IPS-20b (cell line): ENCODE results near the gene TNNI3K.

Experiments used
- H3K27ac ChIP-seq: one replicate; pipeline ENCODE4 v1.5.1; 2013; ENCODE audit warnings: low read length
- H3K27me3 ChIP-seq: 2 replicates; pipeline ENCODE4 v1.6.1; 2013; ENCODE audit warnings: mild to moderate bottlenecking, low read length, inconsistent platforms; ENCODE audit not compliant: insufficient read depth
- H3K36me3 ChIP-seq: 2 replicates; pipeline ENCODE4 v1.6.1; 2013; ENCODE audit warnings: low read depth, mild to moderate bottlenecking, inconsistent platforms, low read length, moderate library complexity; ENCODE audit not compliant: insufficient read depth
- H3K4me1 ChIP-seq: 2 replicates; pipeline ENCODE4 v1.6.1; 2013; ENCODE audit warnings: mild to moderate bottlenecking, control low read depth, inconsistent platforms, low read length, moderate library complexity; ENCODE audit not compliant: insufficient read depth
- H3K4me3 ChIP-seq: 2 replicates; pipeline ENCODE4 v1.5.1; 2013; ENCODE audit warnings: mild to moderate bottlenecking, low read length, inconsistent platforms
- H3K9ac ChIP-seq: 2 replicates; pipeline ENCODE4 v1.6.1; 2013; ENCODE audit warnings: low read depth, mild to moderate bottlenecking, inconsistent platforms, low read length, moderate library complexity
- H3K9me3 ChIP-seq: 2 replicates; pipeline ENCODE4 v1.6.1; 2013; ENCODE audit warnings: mild to moderate bottlenecking, low read depth, low read length, inconsistent platforms; ENCODE audit not compliant: insufficient read depth

TNNI3K gene, protein sequence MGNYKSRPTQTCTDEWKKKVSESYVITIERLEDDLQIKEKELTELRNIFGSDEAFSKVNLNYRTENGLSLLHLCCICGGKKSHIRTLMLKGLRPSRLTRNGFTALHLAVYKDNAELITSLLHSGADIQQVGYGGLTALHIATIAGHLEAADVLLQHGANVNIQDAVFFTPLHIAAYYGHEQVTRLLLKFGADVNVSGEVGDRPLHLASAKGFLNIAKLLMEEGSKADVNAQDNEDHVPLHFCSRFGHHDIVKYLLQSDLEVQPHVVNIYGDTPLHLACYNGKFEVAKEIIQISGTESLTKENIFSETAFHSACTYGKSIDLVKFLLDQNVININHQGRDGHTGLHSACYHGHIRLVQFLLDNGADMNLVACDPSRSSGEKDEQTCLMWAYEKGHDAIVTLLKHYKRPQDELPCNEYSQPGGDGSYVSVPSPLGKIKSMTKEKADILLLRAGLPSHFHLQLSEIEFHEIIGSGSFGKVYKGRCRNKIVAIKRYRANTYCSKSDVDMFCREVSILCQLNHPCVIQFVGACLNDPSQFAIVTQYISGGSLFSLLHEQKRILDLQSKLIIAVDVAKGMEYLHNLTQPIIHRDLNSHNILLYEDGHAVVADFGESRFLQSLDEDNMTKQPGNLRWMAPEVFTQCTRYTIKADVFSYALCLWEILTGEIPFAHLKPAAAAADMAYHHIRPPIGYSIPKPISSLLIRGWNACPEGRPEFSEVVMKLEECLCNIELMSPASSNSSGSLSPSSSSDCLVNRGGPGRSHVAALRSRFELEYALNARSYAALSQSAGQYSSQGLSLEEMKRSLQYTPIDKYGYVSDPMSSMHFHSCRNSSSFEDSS

DNA sequence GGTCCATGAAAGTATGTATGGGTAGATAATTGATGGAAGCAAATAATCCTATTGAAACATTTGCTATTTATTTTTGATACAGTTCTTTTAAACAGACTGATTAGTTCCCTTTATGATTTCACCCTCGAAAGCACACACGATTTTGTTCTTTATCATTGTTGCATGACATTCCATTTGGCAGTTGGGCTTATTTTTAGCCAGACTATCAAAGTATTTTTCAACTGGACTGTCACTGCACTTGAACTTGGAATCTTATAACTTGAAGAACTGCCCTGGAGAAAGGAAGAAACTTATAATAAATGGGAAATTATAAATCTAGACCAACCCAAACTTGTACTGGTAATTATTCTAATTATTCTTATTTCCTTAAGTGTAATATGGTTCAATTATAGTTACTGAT, at the start of gene TNNI3K:
Gene TNNI3K (plus strand): TSS at position 235 of the 400 bp plus-strand sequence. CDS start 65 bp downstream, at position 300.
- Histone ChIP-seq H3K27ac (no peak within 1 kb of the TSS), H3K4me1 (no peaks in the 10 kb centered on the region), H3K9me3 (no peaks in the 10 kb centered on the region), H3K36me3 (no peaks in the 10 kb centered on the region), H3K4me3 (no peak within 1 kb of the TSS), H3K27me3 (no peaks in the 10 kb centered on the region), H3K9ac (no peak within 1 kb of the TSS)

DNA sequence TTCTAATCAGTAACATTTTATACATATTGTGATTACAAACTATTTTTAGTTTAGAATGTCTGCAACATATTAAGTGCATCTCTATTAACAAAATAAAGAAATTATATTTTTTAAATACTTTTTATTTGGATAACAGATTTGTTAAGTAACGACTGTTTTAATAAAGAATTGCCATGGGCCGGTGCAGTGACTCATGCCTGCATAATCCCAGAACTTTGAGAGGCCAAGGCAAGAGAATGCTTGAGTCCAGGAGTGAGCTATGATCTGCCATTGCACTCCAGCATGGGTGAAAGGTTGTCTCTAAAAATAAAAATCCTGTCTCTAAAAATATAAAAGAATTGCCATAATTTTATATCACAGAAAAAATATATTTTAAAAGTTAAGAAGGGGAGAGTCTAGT, 41.3 kb upstream of the TNNI3K start:
- H3K36me3 ChIP-seq, result no peaks in the 10 kb centered on the region
- H3K27me3 ChIP-seq, result no peaks in the 10 kb centered on the region
- H3K4me1 ChIP-seq, result no peaks in the 10 kb centered on the region
- no peak overlapping the region for H3K4me3 ChIP-seq
- no peaks in the 10 kb centered on the region for H3K9me3 ChIP-seq
- H3K27ac ChIP-seq, result no peak overlapping the region
- no peak overlapping the region for H3K9ac ChIP-seq

DNA sequence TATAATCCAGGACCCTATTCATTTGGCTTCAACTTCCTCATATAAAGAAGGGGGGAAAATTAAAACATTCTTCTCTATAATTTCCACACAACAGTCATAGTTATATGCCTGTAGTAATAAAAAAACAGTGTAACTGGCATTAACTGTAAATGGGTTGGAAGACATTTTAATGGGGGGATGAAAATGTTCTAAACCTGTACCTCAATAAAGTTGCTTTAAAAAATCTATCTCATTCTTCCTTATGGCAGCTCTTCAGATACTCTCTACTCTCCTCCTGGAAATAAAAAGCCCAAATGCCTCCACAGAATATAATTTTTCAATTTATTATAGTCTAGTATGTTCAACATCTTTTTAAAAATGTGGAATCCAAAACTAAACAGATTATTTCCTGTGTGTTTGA, 39.8 kb upstream of the TNNI3K start:
- no peak overlapping the region for H3K4me3 ChIP-seq
- no peak overlapping the region for H3K9ac ChIP-seq
- H3K36me3 ChIP-seq, result no peaks in the 10 kb centered on the region
- no peaks in the 10 kb centered on the region for H3K27me3 ChIP-seq
- no peak overlapping the region for H3K27ac ChIP-seq
- no peaks in the 10 kb centered on the region for H3K4me1 ChIP-seq
- H3K9me3 ChIP-seq, result no peaks in the 10 kb centered on the region

DNA sequence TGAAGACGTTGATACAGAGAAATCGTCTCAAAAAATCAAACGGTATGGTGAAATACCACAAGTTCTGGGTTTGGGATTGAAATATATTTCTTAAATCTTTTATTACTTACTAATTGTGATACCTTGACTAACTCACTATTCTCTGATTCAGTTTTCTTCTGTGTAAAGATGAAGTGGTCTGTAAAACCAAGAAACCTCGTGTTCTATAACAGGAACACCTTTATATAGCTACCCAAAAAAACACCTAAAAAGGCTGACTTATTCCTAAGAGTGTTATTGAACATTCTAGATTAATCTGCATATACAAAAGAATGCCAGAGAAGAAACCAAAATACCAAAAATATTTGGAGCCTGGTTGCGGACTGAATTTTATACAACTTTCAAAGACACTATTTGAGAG, 37.9 kb upstream of the TNNI3K start:
- Histone ChIP-seq H3K9me3 (no peaks in the 10 kb centered on the region), H3K9ac (peak overlapping the region; percentile 70; the same call in 1 of the 2 replicates)

DNA sequence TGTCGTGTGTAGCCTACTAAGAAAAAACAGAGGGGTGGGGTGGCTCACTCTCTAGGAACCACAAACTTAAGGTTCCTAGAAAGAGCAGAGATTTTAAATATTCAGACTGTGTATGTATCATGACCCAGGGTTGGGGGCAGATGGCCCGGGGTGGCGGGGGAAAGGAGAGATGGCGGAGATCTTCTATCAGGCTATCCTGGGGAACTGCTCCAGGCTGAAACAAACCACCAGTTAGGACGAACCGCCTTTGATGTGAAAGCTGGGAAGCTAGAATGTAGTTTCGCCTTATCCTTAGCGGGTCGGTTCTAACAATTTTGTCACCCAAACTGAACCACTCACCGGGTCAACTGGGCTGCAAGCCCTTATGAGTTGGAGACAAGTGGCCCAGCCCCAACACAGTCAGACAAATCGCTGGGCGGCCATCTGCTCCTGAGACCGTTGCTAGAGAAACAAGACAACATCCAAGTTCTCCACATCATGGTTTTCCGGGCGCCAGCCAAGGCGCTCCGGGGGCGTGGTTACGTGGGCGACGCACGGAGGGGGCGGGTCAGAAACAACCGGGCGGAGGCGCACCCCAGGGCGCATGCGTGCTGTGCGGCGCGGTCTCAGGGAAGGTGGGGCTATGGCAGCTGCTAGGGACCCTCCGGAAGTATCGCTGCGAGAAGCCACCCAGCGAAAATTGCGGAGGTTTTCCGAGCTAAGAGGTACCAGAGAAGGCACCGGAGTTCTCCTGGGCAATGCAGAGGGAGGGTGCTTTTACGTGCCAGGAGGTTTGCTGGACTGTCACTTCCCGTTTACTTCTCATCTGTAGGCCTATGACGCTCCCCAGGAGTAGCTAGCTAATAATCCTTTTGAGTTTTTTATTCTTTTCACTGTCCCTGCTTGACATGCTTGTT, 37.3 kb upstream of the TNNI3K start, which contains the start of the genes FPGT and LRRIQ3:
Gene FPGT (plus strand): TSS at position 586 of the 896 bp plus-strand sequence. CDS start 37 bp downstream, at position 623.
Gene LRRIQ3 (minus strand): TSS at position 520 of the 896 bp plus-strand sequence. CDS start 14,492 bp downstream, outside the sequence.
- Histone ChIP-seq H3K27ac (peak within 1 kb of the TSS; percentile 65), H3K9ac (peak within 1 kb of the TSS; percentile 87), H3K4me1 (no peaks in the 10 kb centered on the region), H3K36me3 (no peaks in the 10 kb centered on the region), H3K27me3 (no peaks in the 10 kb centered on the region), H3K9me3 (no peaks in the 10 kb centered on the region), H3K4me3 (peak within 1 kb of the TSS; percentile 98)

More for the DNA sequence above, 37.9 kb upstream of the TNNI3K start:
- Histone ChIP-seq H3K36me3 (no peaks in the 10 kb centered on the region), H3K4me1 (no peaks in the 10 kb centered on the region), H3K27me3 (no peaks in the 10 kb centered on the region), H3K27ac (no peak overlapping the region), H3K4me3 (peak overlapping the region; percentile 98)

DNA sequence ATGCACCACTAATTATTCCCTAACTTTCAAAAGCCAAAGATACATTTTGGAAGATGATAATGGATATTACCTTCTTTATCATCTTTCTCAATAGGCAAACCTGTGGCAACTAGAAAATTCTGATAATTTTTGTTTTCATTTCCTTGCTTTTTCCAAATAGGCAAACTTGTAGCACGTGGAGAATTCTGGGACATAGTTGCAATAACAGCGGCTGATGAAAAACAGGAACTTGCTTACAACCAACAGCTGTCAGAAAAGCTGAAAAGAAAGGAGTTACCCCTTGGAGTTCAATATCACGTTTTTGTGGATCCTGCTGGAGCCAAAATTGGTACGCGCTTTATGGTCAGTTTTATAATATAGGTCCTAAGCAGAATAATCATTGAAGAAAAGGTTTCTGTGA, 35.7 kb upstream of the TNNI3K start:
- Histone ChIP-seq H3K27me3 (no peaks in the 10 kb centered on the region), H3K27ac (no peak overlapping the region), H3K36me3 (no peaks in the 10 kb centered on the region), H3K4me3 (no peak overlapping the region), H3K9me3 (no peaks in the 10 kb centered on the region), H3K9ac (no peak overlapping the region), H3K4me1 (no peaks in the 10 kb centered on the region)

DNA sequence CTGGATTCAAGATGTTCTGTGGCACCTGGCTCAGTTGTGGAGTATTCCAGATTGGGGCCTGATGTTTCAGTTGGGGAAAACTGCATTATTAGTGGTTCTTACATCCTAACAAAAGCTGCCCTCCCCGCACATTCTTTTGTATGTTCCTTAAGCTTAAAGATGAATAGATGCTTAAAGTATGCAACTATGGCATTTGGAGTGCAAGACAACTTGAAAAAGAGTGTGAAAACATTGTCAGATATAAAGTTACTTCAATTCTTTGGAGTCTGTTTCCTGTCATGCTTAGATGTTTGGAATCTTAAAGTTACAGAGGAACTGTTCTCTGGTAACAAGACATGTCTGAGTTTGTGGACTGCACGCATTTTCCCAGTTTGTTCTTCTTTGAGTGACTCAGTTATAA, 29.9 kb upstream of the TNNI3K start:
- no peaks in the 10 kb centered on the region for H3K36me3 ChIP-seq
- no peak overlapping the region for H3K4me3 ChIP-seq
- H3K27ac ChIP-seq, result no peak overlapping the region
- H3K4me1 ChIP-seq, result no peaks in the 10 kb centered on the region
- H3K27me3 ChIP-seq, result no peaks in the 10 kb centered on the region
- H3K9me3 ChIP-seq, result no peaks in the 10 kb centered on the region
- no peak overlapping the region for H3K9ac ChIP-seq

DNA sequence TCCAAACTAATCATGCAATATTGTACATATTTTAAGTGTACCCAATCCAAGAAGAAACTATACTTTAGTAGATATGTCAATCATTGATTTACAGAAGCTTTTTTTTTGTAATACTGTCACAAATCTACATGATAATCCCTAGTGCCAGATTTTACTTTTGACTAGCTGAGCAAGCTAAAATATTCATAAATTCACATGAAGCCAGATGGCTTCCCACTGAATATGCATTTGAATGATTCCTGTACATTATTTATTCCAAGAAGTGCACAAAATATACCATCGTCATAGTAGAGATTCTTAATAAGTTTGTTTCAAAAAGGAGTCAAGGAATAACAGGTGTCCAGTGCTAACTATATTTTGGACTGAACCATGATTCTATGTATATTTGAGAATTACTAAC, 20.0 kb upstream of the TNNI3K start:
- Histone ChIP-seq H3K9me3 (no peaks in the 10 kb centered on the region), H3K27me3 (no peaks in the 10 kb centered on the region), H3K27ac (no peak overlapping the region), H3K4me1 (no peaks in the 10 kb centered on the region), H3K36me3 (no peaks in the 10 kb centered on the region), H3K4me3 (no peak overlapping the region), H3K9ac (no peak overlapping the region)

DNA sequence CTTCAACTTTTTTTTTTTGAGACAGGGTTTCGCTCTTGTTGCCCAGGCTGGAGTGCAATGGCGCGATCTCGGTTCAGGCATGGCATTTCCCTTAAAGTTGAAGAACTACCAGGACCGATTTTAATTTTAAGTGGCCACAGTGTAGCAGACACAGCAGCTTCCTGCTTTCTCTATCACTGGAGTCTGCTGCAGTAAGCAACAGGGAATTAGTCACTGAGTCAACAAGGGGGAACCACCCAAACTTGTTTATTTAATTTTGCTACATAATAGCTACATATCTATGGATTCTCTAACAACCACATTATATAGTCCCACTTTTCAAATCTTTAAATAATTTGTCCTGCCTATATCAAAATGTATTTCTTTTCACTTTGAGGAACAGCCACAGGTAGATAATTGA, 12.5 kb upstream of the TNNI3K start:
- Histone ChIP-seq H3K4me3 (no peak overlapping the region), H3K27ac (no peak overlapping the region), H3K4me1 (no peaks in the 10 kb centered on the region), H3K36me3 (no peaks in the 10 kb centered on the region), H3K9me3 (no peaks in the 10 kb centered on the region), H3K27me3 (no peaks in the 10 kb centered on the region), H3K9ac (no peak overlapping the region)

DNA sequence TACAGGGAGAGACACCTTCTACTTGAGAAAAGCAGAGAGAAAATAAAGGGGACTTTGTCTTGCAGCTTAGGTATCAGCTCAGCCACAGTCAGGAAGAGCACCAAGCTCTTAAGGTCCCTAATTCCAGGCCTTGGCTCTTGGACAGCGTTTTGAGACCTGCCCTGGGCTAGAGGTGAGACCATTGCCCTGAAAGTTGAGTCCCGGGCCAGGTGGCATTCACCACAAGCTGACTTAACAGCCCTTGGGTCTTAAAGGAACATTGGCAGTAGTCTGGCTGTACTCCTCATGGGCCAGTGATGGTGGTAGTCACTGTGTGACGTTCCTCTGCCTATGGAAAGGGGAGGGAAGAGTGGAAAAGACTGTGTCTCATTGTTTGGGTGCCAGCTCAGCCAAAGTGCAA, 11.7 kb upstream of the TNNI3K start:
- Histone ChIP-seq H3K36me3 (no peaks in the 10 kb centered on the region), H3K9ac (no peak overlapping the region), H3K27ac (no peak overlapping the region), H3K9me3 (no peaks in the 10 kb centered on the region), H3K4me1 (no peaks in the 10 kb centered on the region), H3K4me3 (no peak overlapping the region), H3K27me3 (no peaks in the 10 kb centered on the region)

DNA sequence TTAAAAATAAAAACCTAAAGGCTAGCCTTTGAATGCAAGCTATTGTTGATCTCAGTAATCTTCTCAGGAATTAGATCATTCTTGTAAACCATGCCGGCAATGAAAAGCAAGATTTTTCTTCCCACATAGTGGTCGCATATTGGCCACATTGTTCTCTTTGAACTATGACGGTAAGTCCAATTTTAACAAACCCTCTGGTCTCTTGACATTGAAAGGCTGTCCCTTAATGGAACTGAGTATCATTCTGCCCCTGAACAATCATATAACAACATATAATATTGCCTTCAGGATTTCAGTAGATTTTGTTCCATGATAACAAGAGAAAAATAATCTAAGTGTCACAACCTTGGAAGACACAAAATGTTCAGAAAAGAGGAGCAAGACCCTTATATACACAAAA, 1.3 kb downstream of the TNNI3K start:
- no peak overlapping the region for H3K4me3 ChIP-seq
- no peak overlapping the region for H3K27ac ChIP-seq
- H3K9ac ChIP-seq, result no peak overlapping the region
- no peaks in the 10 kb centered on the region for H3K9me3 ChIP-seq
- no peaks in the 10 kb centered on the region for H3K36me3 ChIP-seq
- no peaks in the 10 kb centered on the region for H3K4me1 ChIP-seq
- no peaks in the 10 kb centered on the region for H3K27me3 ChIP-seq
